HEK293 (cell line): ENCODE results near the gene EPAS1.

Experiments used
- REPIN1 ChIP-seq: fragments of 450-650 bp; formaldehyde crosslinking; IDR thresholded peaks from 2 replicates; pipeline ENCODE4 v1.5.1; 2017; ENCODE audit warnings: missing biosample characterization, missing genetic modification characterization, low read depth
- ZNF174 ChIP-seq: fragments of 450-650 bp; formaldehyde crosslinking; IDR thresholded peaks from 2 replicates; pipeline ENCODE4 v1.5.0; 2017; ENCODE audit warnings: missing biosample characterization, mild to moderate bottlenecking, missing genetic modification characterization
- ZNF239 ChIP-seq: fragments of 450-650 bp; formaldehyde crosslinking; IDR thresholded peaks from 2 replicates; pipeline ENCODE4 v1.5.1; 2016; ENCODE audit warnings: missing biosample characterization, missing genetic modification characterization
- ZNF521 ChIP-seq: fragments of 450-650 bp; formaldehyde crosslinking; IDR thresholded peaks from 2 replicates; pipeline ENCODE4 v1.5.1; 2017; ENCODE audit warnings: missing biosample characterization, mild to moderate bottlenecking, missing genetic modification characterization
- ZNF530 ChIP-seq: fragments of 450-650 bp; formaldehyde crosslinking; IDR thresholded peaks from 2 replicates; pipeline ENCODE4 v1.5.1; 2016; ENCODE audit warnings: low read depth, missing biosample characterization, missing genetic modification characterization
- ZNF660 ChIP-seq: fragments of 450-650 bp; IDR thresholded peaks from 2 replicates; pipeline ENCODE4 v1.5.1; 2018; ENCODE audit warnings: missing biosample characterization, mild to moderate bottlenecking, missing genetic modification characterization
- ZNF747 ChIP-seq: fragments of 450-650 bp; formaldehyde crosslinking; IDR thresholded peaks from 2 replicates; pipeline ENCODE4 v1.5.1; 2016; ENCODE audit warnings: missing biosample characterization, missing genetic modification characterization
- ZNF785 ChIP-seq: fragments of 450-650 bp; formaldehyde crosslinking; IDR thresholded peaks from 2 replicates; pipeline ENCODE4 v1.5.1; 2016; ENCODE audit warnings: missing biosample characterization, missing genetic modification characterization
- TF ChIP-seq, protein P1 (sequence below): fragments of 450-650 bp; formaldehyde crosslinking; IDR thresholded peaks from 2 replicates; pipeline ENCODE4 v1.5.1; 2016; ENCODE audit warnings: missing biosample characterization, missing genetic modification characterization
- TF ChIP-seq, protein P2 (sequence below): fragments of 450-650 bp; formaldehyde crosslinking; IDR thresholded peaks from 2 replicates; pipeline ENCODE4 v1.5.1; 2016; ENCODE audit warnings: missing biosample characterization, missing genetic modification characterization
- TF ChIP-seq, protein P3 (sequence below): fragments of 450-650 bp; formaldehyde crosslinking; IDR thresholded peaks from 2 replicates; pipeline ENCODE4 v1.5.1; 2016; ENCODE audit warnings: missing biosample characterization, missing genetic modification characterization

DNA sequence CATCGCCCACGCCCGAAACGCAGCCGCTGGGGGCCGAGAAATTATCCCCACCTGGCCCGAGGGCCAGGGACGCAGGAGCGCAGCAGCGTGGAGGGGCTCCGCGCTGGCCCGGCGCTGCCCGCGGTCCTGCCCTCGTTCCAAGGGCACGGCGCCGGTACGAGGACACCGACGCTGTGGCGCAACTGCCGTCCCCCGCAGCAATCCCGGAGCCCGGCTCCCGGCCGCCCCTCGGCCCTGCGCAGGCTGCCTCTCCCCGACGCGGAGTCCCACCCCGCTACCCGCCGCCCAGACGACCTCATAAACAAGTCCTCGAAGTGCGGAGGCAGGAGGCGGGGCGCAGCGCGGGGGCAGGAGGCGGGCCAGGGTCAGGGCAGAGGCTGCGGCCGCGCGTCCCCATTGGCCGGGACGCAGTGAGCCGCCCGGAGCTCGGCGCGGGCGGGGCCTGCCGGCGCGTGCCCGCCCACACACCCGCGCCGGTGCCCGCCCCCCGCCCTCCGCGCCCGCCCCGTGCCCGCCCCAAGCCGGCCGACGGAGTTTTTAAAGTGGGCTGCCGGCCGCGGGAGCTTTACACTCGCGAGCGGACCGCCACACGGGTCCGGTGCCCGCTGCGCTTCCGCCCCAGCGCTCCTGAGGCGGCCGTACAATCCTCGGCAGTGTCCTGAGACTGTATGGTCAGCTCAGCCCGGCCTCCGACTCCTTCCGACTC is at the start of gene EPAS1:
- no peak for TF ChIP-seq ZNF747 (tag by site-specific recombination)
- TF ChIP-seq, protein P1, sequence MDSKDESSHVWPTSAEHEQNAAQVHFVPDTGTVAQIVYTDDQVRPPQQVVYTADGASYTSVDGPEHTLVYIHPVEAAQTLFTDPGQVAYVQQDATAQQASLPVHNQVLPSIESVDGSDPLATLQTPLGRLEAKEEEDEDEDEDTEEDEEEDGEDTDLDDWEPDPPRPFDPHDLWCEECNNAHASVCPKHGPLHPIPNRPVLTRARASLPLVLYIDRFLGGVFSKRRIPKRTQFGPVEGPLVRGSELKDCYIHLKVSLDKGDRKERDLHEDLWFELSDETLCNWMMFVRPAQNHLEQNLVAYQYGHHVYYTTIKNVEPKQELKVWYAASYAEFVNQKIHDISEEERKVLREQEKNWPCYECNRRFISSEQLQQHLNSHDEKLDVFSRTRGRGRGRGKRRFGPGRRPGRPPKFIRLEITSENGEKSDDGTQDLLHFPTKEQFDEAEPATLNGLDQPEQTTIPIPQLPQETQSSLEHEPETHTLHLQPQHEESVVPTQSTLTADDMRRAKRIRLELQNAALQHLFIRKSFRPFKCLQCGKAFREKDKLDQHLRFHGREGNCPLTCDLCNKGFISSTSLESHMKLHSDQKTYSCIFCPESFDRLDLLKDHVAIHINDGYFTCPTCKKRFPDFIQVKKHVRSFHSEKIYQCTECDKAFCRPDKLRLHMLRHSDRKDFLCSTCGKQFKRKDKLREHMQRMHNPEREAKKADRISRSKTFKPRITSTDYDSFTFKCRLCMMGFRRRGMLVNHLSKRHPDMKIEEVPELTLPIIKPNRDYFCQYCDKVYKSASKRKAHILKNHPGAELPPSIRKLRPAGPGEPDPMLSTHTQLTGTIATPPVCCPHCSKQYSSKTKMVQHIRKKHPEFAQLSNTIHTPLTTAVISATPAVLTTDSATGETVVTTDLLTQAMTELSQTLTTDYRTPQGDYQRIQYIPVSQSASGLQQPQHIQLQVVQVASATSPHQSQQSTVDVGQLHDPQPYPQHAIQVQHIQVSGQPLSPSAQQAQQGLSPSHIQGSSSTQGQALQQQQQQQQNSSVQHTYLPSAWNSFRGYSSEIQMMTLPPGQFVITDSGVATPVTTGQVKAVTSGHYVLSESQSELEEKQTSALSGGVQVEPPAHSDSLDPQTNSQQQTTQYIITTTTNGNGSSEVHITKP = no peak
- TF ChIP-seq ZNF660 = no peak
- no peak for TF ChIP-seq ZNF530 (tag by site-specific recombination)
- TF ChIP-seq, protein P2, sequence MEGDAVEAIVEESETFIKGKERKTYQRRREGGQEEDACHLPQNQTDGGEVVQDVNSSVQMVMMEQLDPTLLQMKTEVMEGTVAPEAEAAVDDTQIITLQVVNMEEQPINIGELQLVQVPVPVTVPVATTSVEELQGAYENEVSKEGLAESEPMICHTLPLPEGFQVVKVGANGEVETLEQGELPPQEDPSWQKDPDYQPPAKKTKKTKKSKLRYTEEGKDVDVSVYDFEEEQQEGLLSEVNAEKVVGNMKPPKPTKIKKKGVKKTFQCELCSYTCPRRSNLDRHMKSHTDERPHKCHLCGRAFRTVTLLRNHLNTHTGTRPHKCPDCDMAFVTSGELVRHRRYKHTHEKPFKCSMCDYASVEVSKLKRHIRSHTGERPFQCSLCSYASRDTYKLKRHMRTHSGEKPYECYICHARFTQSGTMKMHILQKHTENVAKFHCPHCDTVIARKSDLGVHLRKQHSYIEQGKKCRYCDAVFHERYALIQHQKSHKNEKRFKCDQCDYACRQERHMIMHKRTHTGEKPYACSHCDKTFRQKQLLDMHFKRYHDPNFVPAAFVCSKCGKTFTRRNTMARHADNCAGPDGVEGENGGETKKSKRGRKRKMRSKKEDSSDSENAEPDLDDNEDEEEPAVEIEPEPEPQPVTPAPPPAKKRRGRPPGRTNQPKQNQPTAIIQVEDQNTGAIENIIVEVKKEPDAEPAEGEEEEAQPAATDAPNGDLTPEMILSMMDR (tag by site-specific recombination) = peak; percentile 10; the same call in 1 of the 2 replicates
- no peak for TF ChIP-seq ZNF785 (tag by site-specific recombination)
- TF ChIP-seq ZNF239 = no peak
- TF ChIP-seq ZNF174 = no peak
- TF ChIP-seq, protein P3, sequence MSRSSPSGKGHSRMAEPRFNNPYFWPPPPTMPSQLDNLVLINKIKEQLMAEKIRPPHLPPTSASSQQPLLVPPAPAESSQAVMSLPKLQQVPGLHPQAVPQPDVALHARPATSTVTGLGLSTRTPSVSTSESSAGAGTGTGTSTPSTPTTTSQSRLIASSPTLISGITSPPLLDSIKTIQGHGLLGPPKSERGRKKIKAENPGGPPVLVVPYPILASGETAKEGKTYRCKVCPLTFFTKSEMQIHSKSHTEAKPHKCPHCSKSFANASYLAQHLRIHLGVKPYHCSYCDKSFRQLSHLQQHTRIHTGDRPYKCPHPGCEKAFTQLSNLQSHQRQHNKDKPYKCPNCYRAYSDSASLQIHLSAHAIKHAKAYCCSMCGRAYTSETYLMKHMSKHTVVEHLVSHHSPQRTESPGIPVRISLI (tag by site-specific recombination) = no peak
- TF ChIP-seq REPIN1 = no peak
- TF ChIP-seq ZNF521 (tag by site-specific recombination) = no peak
